HG02970 (cell line): ENCODE results near the gene PKD1.

ENCODE experiments used
- ATAC-seq: cut with Tn5 transposase; IDR thresholded peaks from one replicate; pipeline ENCODE4 v1.9.1; 2021; ENCODE audit warnings: mild to moderate bottlenecking, moderate library complexity, moderate number of reproducible peaks; ENCODE audit not compliant: unreplicated experiment, low FRiP score

PKD1 gene

DNA sequence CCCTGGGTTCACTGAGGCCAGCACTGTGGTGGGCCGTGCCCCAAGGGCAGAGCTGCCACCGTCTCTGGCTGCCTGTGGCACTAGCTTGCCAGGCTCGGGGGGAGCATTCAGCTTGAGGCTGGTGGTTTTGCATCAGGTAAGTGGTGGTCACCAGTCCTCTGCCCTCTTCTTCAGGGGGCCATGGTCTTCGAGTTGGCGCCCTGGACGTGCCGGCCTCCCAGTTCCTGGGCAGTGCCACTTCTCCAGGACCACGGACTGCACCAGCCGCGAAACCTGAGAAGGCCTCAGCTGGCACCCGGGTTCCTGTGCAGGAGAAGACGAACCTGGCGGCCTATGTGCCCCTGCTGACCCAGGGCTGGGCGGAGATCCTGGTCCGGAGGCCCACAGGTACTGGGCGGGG is 55.7 kb downstream of the PKD1 start:
- ATAC-seq, result no peak

DNA sequence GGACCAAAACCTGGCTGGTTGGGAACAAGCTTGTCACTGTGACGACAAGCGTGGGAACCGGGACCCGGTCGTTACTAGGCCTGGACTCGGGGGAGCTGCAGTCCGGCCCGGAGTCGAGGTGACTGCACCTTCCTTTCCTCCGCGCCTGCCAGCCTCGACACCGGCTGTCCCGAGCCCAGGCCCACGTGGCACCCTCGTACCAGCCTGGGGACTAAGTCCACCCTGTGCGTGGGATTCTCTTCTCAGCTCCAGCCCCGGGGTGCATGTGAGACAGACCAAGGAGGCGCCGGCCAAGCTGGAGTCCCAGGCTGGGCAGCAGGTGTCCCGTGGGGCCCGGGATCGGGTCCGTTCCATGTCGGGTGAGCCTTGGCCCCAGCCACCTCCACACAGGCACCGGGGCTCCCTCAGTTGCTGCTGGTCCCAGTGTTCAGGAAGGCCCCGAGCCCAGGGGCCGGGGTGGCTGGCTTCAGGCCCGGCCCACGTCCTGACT is 56.3 kb downstream of the PKD1 start:
- ATAC-seq, result no peak

DNA sequence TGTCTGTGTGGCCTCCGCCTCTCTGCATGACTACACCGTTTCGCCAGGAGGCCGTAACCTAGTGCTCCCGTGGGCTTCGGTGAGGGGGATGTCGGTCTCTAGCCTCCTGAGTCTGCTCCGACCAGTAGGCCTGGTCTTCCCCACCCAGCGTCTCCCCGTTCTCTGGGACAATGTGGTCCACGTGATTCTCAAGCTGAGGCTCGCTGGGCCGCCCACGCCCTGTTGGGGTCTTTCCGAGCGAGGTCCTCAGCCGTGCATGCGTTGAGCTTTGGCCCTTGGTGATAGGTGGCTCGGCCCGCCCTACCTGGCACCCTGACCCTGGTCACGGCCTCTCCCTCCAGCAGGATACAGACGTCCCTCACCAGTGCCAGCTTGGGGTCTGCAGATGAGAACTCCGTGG is 57.0 kb downstream of the PKD1 start:
- ATAC-seq, result no peak

GRCh38 chr16:2078096-2078495 is 57.6 kb downstream of the PKD1 start:
- no peak for ATAC-seq

- ATAC-seq, result no peak
These were observed 58.0 kb downstream of the PKD1 start for GRCh38 chr16:2077696-2078095.

DNA sequence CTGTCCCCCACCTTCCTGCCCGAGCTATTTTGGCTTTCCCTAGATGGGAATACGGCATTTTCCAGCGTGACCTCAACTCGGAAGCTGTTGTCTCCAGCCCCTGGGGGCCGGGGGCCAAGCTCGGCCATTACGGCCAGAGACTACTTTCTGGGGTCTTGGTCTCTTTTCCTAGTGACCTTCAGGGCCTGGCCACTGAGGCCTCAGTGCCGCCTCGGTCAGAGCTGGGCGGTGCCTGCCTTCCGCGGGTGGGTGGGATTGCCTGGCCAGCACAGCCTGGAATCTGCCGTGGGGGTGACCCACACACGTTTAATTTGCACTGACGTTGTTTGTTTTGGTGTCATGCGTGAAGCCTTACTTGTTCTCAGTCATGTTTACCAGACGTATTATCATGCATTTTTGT is 58.7 kb downstream of the PKD1 start:
- no peak for ATAC-seq

DNA sequence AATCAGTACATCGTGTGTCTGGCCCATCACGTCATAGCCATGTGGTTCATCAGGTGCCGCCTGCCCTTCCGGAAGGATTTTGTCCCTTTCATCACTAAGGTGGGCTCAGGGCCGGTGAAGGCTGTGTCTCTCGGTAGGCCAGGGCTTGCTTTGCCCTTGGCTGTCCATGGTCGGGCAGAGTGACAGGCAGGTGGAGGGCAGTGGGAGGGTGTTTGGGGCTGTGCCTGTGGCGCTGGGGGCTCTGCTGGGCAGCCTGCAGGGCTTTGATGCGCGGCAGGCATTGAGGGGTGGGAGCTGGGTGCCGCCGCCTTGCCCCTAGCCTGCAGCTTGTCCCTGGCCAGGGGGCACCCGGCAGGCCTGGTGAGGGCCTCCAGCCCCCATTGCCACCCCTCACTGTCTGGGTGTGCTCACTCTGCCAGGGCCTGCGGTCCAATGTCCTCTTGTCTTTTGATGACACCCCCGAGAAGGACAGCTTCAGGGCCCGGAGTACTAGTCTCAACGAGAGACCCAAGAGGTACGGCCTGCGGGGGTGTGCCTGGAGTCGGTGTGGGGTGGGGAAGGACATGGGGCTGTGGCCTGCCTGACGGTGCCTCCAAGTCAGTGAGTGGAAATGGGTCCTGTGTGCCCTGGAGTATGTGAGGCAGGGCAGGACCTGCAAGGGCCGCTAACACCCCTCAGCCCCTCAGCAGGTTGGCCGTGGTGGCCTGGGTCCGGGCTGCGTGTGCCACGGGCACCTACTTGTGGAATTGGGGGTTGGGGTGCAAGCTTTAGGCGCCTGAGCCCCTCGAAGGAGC is 59.4 kb downstream of the PKD1 start:
- ATAC-seq, result no peak

DNA sequence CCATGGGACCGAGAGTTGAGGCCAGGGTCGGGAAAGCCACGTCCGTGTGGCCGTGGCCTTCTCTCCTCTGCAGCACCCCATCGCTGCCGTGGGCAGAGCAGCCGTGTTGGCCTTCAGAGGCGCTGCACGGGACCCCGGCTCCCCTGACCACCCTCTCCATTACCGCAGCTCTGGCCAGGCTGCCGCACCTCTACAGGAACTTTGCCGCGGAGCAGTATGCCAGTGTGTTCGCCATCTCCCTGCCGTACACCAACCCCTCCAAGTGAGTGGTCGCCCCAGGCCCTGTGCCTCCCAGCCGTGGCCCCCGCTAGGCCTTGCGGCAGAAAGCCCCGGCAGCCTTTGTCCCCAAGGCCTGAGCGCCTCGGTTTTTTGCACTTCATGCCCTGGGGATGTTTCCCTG is 60.1 kb downstream of the PKD1 start:
- no peak for ATAC-seq

DNA sequence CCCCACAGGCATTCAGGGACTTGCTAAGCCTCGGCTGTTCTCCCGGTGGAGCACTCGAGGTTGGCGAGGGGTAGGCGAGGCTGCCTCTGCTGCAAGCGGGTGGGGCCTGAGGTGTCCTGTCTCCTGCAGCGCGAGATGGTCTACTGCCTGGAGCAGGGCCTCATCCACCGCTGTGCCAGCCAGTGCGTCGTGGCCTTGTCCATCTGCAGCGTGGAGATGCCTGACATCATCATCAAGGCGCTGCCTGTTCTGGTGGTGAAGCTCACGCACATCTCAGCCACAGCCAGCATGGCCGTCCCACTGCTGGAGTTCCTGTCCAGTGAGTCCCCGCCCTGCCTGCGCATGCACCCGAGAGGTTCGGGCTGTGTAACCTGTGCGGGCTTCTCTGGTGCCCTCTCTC is 61.6 kb downstream of the PKD1 start:
- ATAC-seq, result no peak

- no peak for ATAC-seq
These were observed 62.8 kb downstream of the PKD1 start for GRCh38 chr16:2072926-2073325.

DNA sequence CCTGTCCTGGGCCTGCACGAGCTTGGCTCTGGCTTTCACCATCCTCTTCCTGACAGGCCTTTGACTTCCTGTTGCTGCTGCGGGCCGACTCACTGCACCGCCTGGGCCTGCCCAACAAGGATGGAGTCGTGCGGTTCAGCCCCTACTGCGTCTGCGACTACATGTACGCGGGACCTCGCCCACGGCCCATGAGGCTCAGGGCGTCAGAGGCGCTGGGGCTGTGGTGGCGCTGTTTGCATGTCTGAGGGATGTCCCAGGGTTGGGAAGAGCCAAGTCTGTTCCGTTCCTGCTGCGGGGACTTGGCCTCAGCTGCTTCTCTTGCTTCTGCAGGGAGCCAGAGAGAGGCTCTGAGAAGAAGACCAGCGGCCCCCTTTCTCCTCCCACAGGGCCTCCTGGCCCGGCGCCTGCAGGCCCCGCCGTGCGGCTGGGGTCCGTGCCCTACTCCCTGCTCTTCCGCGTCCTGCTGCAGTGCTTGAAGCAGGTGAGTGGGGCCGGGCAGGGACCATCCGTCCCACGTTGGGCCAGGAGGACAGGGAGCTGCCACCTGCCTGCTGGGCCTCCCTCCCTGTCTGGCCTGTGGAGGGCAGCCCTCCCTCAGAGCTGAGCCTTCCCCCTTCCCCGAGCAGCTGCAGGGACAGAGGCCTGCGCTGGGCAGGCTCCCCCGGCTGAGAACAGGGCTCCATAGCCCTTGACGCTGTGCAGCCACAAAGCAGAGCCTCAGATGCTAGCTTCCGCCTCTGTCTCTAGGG is 64.1 kb downstream of the PKD1 start:
- ATAC-seq, result no peak

DNA sequence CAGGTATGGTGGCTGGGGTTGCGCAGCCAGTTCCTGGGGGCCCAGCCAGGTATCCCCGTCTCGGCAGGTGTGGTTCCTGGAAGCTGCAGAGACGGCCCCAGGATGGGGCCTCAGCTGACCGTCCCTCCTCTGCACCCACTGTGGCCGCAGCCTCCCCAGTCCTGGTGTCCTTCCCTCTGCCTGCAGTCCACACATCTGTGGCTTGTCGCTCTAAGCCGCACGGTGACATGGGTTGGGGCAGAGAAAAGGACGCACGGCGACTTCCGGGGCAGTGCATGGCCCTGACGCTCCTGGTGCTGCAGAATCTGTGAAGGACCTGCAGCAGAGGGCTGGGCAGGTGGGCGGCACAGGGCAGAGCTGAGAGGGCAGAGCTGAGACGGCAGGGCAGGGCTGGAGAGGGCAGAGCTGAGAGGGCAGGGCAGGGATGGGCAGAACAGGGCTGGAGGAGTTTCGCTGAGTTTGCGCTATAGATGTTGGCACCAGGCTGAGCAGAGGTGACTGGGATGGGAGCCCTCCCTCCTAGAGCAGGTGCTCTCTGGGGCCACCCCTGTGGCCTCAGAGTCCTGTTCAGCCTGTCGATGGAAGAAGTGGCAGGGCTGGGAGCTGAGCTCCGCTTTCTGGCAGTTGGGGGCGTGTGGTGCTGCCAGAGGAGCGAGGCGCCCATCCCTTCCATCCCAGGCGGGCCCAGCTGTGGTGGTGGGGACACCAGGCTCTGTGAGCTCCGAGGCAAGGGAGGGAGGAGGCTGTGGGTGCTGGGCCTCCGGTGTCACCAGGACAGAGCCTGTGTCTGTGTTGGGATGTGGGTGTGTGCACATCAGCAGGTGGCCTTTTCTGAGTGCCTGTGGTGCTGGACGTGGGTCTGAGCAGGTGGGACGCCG is 64.9 kb downstream of the PKD1 start:
- no peak for ATAC-seq

GRCh38 chr16:2066139-2066538 is 69.6 kb downstream of the PKD1 start:
- ATAC-seq, result no peak

- ATAC-seq, result no peak
These were observed 71.2 kb downstream of the PKD1 start for GRCh38 chr16:2064368-2064945.

DNA sequence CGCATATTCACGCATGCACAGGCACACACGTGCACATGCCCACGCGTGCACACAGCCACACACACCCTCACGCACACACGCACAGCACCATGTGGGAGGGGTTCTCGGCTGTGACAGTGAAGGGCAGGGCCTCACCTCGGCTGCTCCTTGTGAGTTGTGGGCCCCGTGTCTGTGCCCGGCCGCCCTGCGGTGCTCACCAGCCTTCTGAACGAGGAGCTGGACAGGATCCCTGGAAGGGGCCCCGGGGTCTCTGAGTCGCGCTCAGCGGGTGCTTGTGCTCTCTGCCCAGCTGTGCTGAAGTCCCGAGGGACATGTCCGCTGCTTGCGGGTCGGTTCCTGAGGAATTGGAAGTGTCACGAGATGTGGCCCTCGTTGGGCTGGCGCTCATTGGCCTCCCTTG is 71.8 kb downstream of the PKD1 start:
- ATAC-seq, result no peak

DNA sequence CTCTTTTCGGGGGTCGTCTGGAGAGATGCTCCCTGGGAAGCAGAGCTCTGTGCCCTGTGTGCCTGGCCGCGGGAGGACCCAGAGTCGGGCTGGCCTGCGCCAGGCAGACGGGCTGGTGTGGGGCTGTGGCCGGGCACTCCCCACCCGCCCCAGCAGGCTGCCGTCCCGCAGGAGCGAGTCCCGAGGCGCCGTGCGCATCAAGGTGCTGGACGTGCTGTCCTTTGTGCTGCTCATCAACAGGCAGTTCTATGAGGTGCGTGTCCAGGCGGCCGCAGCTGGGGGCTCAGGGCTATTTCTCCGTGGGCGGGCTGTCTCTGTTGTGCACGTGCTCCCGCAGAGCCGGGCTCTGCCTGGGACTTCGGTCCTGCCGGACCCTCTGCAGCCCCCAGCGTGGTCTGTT is 72.9 kb downstream of the PKD1 start:
- no peak for ATAC-seq

DNA sequence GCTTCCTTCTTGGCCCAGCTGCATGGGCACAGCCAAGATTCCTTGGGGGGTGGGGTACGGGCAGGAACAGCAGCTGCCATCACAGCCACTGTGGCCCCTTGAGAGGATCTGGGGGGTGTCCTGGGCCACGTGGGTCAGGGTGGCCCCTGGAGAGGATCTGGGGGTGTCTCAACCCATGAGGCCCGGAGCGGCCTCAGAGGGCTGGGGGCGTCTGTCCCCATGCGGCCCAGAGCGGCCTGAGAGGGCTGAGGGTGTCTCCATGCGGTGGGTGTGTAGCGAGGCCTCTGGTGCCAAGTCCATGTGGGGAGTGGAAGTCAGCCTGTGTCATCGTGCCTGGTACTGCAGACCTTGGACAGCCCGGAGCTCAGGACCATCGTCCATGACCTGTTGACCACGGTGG is 74.2 kb downstream of the PKD1 start:
- ATAC-seq, result no peak

- ATAC-seq, result no peak
These were observed 74.7 kb downstream of the PKD1 start for GRCh38 chr16:2061023-2061422.

DNA sequence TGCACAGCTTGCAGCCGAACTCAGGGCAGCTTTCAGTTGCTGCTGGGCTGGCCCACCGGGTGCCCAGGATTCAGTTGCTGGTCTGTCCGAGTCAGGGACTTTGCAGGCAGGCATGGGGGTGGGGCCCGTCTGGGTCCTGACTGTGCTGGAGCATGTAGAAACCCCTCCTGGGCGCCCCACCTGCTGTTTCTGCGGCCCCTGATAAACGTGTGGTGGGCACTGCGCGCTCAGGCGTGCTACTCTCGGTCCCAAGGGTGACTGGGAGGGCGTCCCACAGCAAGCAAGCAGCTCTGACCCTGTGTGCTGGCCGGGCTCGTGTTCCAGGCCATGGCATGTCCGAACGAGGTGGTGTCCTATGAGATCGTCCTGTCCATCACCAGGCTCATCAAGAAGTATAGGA is 75.4 kb downstream of the PKD1 start:
- ATAC-seq, result no peak

DNA sequence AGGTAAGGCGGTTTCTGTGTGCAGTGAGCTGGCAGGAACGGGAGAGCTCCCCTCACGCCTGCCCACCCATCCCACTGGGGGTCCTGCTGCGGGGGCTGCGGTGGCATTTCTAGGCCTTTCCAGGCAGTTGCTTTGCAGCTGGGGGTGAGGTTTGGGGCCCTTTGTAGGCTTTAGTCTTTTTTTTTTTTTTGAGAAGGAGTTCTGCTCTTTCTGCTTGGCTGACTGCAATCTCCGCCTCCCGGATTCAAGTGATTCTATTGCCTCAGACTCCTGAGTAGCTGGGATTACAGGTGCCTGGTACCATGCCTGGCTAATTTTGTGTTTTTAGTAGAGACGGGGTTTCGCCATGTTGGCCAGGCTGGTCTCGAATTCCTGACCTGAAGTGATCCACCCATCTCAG is 76.8 kb downstream of the PKD1 start:
- no peak for ATAC-seq

- no peak for ATAC-seq
These were observed 77.3 kb downstream of the PKD1 start for GRCh38 chr16:2058420-2058819.
